ENCODE data around the gene MPHOSPH9.
"Not testable (repeated sequence)": the region's sequence is repeated elsewhere in the genome, so short reads cannot be mapped to it uniquely, and the experiment has no call there.

The MPHOSPH9 gene

DNA sequence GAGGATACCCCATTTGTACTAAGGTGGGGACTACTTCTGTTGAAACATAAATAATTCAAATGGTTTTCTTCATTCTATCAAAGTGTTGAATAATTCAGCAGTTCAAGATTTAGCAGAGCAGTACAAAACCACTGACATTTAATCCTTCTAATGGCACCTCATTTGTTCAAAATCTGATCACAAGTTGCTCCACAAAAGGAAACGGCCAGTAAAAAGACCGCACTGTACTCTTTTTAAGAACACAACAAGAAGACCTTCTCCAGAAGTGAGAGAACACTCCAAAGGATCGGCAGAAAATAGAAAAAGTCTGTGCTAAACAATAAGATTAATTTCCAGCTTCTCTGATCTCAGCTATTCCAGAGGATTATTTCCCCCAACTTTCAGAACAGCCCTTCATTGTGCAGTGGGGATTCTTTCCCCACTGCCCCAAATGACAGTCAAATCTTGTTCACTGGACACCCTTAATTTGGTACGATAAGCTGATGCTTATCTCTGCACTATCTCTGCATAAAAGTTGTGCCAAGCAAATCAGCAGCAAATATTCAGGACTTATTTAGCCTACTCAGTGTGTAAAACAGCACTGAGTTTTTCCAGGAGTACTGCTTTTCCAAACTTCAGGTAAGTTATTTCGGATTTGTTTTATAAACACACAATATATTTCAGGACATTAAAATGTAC lies 5.2 kb downstream of the MPHOSPH9 start:
- no peak for DNase-seq

DNA sequence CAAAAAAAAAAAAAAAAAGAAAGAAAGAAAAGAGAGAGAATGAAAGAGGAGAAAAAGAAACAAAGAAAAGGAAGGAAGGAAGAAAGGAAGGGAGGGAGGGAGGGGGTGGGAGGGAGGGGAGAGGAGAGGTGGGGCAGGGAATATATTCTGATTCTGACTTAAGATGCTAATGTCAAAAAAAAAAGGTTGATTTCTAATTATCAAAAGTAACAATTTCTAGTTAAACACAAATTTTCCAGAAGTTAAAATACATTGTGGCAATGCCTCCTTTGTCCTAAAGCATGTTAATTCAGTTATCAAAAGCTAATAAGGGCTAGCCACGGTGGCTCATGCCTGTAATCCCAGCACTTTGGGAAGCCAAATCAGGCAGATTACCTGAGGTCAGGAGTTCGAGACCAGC lies 7.5 kb downstream of the MPHOSPH9 start:
- no peak for DNase-seq

DNA sequence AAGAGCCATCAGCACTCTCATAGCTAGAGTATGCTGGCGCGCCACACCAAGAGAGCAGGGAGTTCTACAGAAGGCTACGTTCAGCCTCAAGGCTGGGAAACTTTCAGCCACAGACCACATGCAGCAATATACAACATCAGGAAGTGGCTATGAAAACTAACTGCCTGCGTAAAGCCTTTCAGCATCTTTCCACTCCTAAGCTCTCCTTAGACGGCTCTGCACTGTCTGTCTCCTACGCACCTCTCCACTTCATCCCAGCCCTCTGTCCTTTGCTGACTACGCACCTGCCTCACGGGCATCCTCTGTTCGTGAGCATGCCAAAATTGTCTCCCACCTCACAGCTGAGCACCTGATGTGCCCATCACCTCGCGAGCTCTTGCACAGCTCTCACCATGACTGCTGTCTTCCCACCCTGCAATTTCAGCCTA lies 9.7 kb downstream of the MPHOSPH9 start:
- DNase-seq, result peak; percentile 36

DNA sequence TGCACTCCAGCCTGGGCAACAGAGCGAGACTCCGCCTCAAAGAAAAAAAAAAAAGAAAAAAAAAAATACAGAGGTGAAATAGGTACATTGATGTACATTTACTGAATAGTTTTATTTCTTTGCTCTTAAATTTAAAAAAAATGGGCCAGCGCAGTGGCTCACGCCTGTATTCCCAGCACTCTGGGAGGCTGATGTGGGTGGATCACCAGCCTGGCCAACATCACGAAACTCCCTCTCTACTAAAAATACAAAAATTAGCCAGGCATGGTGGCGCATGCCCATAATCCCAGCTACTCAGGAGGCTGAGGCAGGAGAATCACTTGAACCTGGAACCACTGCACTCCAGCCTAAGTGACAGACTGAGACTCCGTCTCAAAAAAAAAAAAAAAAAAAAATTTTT lies 25.1 kb downstream of the MPHOSPH9 start:
- DNase-seq, result not testable (repeated sequence)

DNA sequence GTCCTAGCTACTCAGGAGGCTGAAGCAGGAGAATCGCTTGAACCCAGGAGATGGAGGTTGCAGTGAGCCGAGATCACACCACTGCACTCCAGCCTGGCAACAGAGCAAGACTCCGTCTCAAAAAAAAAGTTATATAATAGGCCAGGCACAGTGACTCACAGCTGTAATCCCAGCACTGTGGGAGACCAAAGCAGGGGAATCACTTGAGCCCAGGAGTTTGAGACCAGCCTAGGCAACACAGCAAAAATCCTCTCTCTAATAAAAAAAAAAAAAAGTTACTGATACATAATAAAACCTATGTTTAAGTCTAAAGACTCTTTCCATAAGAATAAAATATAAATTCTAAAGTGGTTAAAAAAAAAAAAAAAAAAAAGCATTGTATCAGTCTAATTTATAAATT lies 26.1 kb downstream of the MPHOSPH9 start:
- not testable (repeated sequence) for DNase-seq

DNA sequence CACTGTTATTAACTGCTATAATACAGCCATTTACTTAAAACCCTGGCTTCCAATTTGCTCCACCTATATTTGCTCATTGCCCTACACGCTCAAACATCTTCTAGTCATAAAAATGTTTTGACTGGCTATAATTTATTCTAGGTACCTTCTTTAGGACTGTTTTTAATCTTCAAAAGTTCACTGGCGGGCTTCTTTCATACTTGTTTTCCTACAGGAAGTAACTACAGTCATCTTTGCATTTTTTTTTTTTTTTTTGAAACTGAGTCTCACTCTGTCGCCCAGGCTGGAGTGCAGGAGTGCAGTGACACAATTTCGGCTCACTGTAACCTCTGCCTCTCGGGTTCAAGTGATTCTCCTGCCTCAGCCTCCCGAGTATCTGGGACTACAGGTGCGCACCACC lies 32.5 kb downstream of the MPHOSPH9 start:
- DNase-seq, result no peak

DNA sequence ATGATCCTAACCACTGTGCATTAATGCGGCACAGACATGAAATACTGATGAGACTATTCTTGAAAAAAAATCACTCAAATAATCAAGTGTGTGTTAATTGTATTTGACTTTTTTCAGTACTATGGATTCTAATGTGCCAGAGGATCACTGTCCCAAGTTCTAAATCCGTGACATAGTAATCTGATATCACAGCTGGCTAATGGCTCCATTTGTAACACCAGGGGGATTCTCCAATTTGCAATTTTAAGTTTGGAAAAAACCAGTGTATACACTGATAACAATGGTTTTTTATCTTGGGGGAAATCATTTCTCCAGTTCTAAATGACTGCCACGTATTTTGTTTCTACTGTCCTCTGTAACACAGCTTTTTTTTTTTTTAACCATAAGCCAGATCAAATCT lies 33.0 kb downstream of the MPHOSPH9 start:
- no peak for DNase-seq

DNA sequence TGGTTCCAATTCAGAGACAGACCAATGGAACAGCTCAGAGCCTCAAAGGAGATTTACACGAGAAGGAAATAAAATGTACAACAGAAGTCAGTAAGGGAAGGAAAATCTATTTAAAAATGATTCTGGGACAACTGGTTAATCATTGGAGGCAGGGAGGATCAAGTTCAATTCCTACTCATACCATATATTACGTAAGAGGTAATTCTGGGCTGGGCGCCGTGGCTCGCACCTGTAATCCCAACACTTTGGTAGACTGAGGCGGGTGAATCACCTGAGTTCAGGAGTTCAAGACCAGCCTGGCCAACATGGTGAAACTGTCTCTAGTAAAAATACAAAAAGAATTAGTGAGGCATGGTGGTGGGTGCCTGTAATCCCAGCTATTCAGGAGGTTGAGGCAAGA lies 45.3 kb downstream of the MPHOSPH9 start:
- no peak for DNase-seq

DNA sequence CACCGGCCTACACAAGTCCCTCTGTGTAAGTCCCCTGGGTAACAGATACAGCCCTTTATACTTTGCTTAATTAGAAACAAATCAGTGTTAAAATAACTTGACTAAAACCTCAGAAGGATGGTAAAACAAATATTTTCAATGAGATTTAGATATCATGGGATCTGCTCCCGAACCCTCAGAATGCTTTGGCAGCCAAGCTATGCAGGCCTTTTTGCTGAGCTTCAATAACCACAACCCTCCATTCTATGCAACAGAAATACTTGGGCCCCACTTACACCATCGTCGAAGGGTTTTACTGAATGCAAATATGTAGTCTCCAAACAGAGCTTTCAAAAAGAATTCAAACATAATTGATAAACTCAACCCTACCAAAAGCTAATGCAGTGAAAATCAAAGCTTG lies 52.8 kb downstream of the MPHOSPH9 start:
- no peak for DNase-seq

DNA sequence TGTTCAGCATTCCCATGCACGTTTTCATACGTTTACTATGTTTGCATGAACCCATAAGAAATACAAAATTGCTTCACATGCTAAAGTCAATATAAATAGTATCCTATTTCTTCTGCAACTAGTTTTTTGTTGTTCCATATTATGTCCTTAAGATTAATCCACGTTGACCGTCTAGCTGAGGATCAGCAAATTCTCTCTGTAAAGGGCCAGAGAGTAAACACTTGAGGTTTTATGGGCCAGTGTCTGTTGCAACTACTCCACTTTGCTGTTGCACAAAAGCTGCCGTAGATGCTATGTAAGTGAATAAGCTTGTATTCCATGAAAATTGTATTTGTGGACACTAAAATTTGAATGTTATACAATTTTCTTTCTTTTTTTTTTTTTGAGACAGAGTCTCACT lies 61.0 kb downstream of the MPHOSPH9 start:
- no peak for DNase-seq

DNA sequence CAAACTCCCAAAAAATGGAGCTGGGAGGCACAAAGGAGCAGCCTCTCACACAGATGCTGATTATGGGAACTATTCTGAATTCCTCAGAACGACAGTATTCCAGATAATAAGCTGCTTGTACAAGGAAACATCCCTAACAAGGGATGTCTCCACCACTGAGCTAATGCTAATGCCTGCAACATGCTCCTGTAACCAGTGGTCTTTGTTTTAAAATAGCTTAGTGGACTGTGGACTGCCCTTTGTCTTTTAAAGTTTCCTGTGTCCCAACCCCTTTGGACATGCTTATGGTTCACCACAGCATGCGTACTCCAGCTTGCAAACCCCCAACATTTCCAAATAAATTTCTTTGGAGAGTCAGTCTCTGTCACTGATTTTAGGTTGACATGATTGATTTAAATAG lies 65.6 kb downstream of the MPHOSPH9 start:
- DNase-seq, result no peak

DNA sequence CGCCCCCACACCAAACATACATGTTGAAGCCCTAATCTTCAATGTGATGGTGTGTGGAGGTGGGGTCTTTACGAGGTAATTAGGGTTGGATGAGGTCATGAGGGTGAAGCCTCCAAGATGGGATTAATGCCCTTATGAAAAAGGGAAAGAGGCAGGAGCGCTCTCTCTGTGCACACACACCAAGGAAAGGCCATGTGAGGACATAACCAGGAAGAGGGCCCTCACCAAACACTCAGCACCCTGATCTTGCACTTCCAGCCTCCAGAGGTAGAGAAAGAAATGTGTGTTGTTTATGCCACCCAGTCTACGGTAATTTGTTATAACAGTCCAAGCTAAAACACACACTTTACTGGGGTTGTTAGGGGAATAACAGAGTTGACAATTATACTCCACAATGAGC lies 67.4 kb downstream of the MPHOSPH9 start:
- DNase-seq, result no peak

DNA sequence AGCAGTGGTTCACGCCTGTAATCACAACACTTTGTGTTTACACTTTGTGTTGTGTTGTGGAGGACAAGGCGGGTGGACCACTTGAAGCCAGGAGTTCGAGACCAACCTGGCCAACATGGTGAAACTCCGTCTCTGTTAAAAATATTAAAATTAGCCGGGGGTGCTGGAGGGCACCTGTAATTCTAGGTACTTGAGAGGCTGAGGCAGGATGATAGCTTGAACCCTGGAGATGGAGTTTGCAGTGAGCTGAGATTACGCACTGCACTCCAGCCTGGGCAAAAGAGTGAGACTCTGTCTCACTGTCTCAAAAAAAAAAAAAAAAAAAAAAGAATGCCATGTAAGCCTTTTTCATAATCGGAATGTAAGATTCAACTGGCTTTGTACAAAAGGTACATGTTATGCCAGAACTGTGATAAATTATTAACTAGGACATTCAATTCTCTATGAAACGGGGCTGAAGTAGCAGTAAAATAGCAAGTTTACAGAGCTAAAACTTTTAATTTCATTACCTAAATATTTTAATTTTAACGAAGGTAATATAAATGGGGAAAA lies 68.2 kb downstream of the MPHOSPH9 start:
- no peak for DNase-seq

DNA sequence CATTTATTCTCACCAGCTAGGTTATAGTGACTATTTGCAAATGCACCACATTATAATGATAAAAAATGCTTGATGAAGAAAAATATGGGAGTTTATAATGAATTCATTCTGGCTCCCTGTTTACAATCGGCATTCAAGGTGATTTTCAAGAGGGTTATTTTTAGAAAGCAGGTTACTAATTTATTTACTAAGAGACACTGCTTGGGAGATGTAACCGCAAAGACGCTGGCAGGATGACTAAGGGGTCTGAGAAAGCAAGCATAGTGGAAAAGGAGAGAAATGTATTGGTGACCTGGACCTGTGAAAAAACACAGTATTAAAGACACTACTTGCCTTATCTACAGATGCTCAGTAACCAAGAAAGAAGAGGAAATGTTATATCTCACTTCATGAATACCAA lies 68.7 kb downstream of the MPHOSPH9 start:
- DNase-seq, result no peak

DNA sequence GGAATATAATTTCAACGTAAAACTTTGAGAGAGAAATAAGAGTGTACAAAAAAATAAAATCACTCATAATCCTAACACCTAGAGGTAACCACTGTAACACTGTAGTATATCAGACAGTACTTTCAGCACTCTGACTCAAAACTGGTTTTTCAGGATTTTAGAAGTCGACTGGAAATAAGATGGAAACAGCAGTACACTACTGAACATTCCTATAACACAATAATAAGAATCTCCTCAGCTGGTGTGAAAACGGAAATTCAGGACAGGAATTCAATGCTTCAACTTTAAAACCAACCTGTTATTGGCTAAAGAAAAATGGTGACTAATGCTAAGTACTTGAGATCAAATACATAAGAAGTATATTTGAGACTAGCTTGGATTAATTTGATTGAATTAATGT lies 69.7 kb downstream of the MPHOSPH9 start:
- no peak for DNase-seq

DNA sequence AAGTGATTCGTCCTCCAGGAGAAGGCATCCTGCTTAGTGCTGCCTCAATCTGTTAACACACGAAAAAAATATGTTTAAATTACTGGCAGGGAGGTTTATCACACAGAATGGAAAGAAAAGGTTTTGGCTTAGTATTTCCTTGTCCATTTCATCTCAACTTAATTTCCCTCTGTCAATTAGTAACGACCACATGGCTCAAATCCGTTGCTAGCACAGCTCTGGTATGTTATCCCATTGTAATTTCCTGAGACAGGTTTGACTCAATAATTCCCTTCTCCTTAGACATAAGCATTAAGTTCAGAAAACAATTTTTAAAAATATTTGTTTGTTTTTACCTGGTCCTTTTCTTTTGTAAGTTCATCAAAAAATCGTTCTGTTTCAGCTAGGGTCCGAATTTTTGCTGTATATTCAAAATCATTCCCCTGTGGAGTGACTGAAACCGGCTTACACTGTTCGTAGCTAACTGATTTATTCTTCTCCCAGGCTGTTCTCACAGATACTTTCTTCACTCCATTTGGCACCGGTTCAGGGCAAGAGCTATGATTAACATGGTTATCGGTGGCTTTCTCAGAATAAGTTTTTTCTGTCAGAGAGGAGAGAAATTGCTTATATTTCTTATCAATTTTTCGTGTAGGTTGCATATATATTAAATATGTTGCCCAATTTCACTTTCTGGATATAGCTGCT lies 72.0 kb downstream of the MPHOSPH9 start:
- DNase-seq, result no peak

DNA sequence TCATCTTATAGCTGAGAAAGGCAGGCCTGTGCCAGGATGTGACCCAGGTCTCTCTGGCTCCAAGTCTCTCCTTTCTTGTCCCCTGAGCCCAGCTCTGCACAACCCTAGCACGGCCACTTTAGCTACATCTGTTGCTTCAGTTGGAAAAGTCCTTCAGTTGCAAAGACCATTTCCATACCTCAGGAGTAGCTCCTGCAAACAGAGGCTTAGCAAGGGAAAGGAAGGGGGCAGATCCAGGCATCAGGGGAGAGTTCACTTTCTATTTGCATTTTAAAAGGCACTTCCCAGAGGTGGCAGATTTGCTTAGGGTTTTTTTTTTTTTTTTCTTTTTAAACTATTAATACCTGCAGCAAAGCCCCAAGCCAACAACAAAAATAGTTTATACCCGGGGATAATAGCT lies 79.0 kb downstream of the MPHOSPH9 start:
- DNase-seq, result no peak

DNA sequence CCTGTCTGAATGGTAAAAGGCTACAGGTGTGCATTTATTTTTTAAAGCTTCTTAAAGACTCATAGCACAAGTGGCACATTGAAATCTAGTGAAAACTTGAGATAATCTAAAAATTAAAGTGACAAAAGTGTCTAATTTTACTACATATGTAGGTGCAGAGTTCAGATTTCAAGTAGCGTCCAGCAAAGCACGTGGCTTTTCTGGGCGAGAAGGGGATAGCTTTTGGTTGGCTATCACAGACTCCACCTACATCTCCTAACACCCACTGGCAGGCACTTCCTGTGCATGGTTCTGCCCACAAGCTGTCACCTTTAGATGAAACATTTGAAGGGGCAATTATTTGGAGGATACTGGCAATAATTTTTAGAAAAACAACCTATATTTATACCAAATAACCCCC lies 80.1 kb downstream of the MPHOSPH9 start:
- no peak for DNase-seq

DNA sequence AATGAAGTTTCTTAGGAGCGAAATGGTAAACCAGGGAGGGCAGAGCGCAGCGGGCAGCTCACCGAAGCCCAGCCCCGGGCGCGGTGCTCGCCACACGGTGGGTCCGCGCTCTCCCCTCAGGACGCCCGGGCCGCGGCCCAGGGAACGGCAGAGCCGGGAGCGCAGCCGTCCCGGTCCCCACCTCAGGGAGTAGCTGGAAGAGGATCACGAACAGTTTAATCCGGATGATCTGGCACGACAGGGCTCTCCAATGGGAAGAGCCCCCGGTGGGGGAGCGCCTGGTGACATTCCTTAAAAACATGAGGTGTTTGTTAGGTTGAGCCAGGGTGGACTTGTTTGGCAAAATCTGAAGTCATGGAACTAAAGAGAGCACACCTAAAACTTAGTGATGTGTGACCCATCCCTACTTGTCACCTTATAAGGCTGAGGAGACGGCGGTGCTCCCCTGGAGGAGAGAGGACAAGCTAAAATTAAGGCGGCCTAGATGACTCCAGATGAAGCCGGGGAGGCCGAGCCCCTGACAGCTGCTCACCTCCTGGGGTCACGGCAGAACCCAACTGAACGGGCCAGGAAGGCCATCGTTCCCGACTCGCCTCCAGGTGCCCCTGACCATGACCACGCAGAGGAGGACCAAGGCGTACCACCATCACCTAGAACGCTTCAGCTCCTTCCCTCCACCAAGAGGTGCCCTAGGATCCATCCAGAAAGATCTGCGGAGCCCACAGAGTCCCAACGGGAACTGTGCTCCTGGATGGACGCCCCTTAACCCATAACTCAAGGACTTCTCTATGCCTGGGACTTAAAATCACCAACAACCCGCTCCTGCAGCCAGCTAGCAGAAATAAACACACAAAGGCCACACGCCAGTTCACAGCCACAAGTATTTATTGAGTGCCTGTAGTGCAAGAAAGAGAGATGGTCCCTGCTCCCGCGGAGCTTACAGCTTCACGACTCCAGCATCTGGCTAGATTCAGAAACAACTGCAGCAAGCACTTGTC lies 81.2 kb downstream of the MPHOSPH9 start:
- no peak for DNase-seq

DNA sequence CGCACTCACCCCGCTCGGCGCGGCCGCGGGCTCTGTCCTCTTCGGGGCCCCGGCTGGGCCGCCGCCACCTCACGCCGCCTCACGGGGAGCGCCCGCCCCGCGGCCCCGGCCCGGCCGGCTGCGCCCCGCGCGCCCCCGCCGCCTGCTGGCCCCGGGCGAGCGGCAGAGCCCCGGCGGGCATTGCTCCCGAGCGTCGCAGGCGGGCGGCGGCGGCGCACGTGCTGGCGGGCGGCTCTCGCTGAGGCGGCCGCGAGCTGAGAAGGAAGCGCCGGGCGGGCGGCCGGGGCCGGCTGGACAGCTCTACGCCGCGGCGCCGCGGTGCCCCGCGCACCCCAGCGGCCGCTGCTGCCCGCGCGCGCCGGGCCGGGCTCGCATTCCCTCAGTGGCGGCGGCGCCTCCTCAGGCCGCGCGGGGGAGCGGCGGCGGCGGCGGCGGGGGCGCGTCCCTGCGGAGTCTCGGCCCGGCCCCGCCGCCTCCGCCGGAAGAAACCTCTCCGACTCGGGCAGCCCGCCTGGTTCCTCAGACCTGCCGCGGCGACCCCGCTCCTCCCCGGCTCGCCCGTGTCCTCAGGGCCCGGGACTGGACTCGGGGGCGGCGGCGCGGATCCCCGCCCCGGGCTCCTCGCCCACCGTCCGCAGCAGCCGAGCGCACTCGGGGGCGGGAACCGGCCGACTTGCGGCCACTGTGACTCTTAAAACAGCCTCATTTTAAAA lies 82.0 kb downstream of the MPHOSPH9 start, which contains the start of gene PITPNM2:
PITPNM2 (minus strand) TSS at position 347 of the 713 bp plus-strand sequence. CDS start 116,500 bp downstream, outside the sequence.
- DNase-seq, result peak; percentile 38

DNA sequence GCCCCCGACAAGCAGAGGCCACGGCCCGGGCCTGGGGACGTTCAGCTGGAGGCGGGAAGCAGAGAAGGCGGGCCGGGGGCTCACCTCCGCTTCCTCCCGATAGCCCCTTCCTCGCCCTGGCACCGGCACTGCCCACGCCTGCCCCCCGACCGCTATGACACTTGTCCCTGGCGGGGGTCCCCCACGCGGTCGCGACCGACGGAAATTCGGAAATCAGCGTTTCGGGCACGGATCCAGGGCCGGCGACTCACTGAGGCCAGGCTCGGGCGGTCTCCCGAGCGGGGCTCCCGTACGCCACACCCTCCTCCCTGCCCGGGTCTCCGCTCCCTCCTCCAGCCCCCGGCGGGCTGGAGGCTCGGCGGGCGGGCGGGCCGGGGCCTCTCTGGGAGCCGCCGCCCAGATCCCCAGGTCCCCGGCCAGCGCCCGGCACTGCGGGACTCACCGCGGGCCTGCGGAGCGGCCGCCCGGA lies 82.6 kb downstream of the MPHOSPH9 start:
- no peak for DNase-seq
